Activated CD4-positive, alpha-beta memory T cell treated with anti-CD3 and anti-CD28 coated beads for 36 hours (primary cell): ENCODE measurements around the gene PCOLCE2. TPM values are rescaled to one million over a fixed set of nuclear protein-coding genes. Genes with fewer than 3 reads are reported as not detected.

Experiments used
- CTCF ChIA-PET: fragments of 350-600 bp; sonication (Branson Sonifier 250); formaldehyde crosslinking; loops from one replicate; lab custom pipeline; 2021; ENCODE audit warnings: antibody characterized with exemption, inconsistent platforms; lab: Charles Lee
- POLR2A ChIA-PET: fragments of 350-600 bp; sonication (Branson Sonifier 250); formaldehyde crosslinking; loops from one replicate; lab custom pipeline; 2021; ENCODE audit warnings: antibody characterized with exemption; lab: Charles Lee
- DNase-seq: peaks from one replicate; pipeline ENCODE4 v3.0.0-alpha.2; 2020
- H3K27ac Mint-ChIP-seq: one replicate; pipeline ENCODE4 v1.8.0; 2021; ENCODE audit warnings: mixed read lengths
- H3K27me3 Mint-ChIP-seq: one replicate; pipeline ENCODE4 v1.8.0; 2021; ENCODE audit warnings: mixed read lengths
- H3K36me3 Mint-ChIP-seq: one replicate; pipeline ENCODE4 v1.8.0; 2021; ENCODE audit warnings: mixed read lengths
- H3K4me1 Mint-ChIP-seq: one replicate; pipeline ENCODE4 v1.8.0; 2021; ENCODE audit warnings: low read depth, mixed read lengths
- H3K4me3 Mint-ChIP-seq: one replicate; pipeline ENCODE4 v1.8.0; 2021; ENCODE audit warnings: mild to moderate bottlenecking, mixed read lengths
- H3K9me3 Mint-ChIP-seq: one replicate; pipeline ENCODE4 v1.8.0; 2021; ENCODE audit warnings: mixed read lengths
- intact Hi-C: fragments of 100-400 bp; cut with micrococcal nuclease; formaldehyde crosslinking; loops from one replicate; pipeline ENCODE4 v1.15.1; 2023
- total RNA-seq, 2 experiments: library from RNA; stranded (reverse); gene quantifications; one replicate each; pipeline ENCODE4 v1.2.3, GENCODE V29; 2021

The PCOLCE2 gene
- total RNA-seq, 2 experiments from 2014 or later = 0.57 TPM; not detected in 1

DNA sequence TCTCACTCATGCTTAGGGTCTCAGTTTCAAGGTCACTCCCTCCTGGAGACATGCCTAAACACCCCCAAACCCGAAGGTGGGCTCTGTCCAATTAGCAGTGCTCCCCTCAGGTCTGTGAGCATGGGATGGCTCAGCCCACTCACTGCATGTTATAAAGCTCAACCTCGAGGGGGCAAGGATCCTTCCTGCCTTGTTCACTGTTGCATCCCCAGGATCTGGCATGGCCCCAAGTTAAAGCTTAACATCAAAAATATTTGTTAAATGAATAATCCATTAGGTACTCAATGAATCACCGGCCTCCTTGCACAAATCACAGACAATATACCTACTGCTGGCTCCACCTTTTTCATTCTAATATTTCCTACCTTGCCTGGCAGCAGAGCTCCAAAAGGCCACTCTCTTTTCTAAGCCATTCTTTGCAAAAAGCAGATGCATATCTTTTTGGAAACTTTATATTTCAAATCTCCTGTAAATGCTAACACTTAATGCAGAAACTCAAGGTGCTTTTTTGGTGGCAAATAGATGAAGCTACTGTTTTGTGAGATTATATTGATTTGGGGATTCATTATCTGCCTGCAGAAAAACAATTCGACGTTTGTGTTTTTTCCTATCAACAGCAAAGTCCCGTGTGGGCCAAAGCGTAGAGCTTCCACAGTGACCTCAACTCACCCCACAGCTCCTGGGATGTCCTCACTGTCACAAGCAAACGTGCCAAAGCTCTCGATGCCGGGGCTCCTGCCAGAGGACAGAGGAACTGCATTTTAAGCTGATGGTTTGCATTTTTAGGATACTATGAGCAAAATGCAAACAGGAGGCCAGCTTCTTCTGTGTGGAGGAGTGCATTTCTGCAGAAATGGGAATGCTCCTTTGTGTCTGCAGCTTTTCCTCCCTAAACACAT, 35.4 kb downstream of the PCOLCE2 start:
- ChIA-PET CTCF (interaction anchor here (0.6 to 3.4 kb wide), 2 partner anchors 10 to 25 kb away, joined by 4 to 15 read pairs; no protein-coding TSS in a partner anchor), POLR2A (no interaction called here)
- Mint-ChIP-seq H3K36me3 (no peaks in the 10 kb centered on the region), H3K27ac (no peak overlapping the region), H3K27me3 (peaks cover 2% of the 10 kb centered on the region), H3K4me3 (no peak overlapping the region), H3K9me3 (no peaks in the 10 kb centered on the region), H3K4me1 (peaks cover 3% of the 10 kb centered on the region)
- intact Hi-C loops = no loop called here
- no peak for DNase-seq

DNA sequence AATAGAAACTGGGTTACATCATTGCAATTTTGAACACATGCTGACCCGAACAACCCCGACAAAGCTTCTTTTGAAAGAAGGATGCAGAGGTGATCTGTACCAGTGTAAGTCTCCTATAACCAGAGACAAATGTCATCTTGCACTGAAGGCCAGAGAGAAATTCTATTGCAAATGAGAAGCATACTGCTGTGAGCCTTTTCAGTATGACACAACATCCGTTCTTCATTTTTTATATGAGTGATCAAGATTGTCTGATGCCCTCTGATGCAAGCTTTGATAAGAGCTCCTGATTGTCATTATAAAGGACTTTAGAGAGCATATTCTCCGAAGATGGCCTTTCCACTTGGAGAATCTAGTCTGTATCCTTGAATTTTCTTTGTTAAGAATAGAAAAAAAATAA, 36.9 kb downstream of the PCOLCE2 start:
- CTCF ChIA-PET = interaction anchor here (3.4 kb wide), 1 partner anchor 24 kb away, joined by 15 read pairs; no protein-coding TSS in a partner anchor
- Mint-ChIP-seq H3K4me1 (peaks cover 3% of the 10 kb centered on the region), H3K9me3 (no peaks in the 10 kb centered on the region), H3K4me3 (no peak overlapping the region), H3K36me3 (no peaks in the 10 kb centered on the region), H3K27me3 (peaks cover 2% of the 10 kb centered on the region), H3K27ac (no peak overlapping the region)
- POLR2A ChIA-PET = no interaction called here
- DNase-seq = no peak
- intact Hi-C loops = no loop called here

DNA sequence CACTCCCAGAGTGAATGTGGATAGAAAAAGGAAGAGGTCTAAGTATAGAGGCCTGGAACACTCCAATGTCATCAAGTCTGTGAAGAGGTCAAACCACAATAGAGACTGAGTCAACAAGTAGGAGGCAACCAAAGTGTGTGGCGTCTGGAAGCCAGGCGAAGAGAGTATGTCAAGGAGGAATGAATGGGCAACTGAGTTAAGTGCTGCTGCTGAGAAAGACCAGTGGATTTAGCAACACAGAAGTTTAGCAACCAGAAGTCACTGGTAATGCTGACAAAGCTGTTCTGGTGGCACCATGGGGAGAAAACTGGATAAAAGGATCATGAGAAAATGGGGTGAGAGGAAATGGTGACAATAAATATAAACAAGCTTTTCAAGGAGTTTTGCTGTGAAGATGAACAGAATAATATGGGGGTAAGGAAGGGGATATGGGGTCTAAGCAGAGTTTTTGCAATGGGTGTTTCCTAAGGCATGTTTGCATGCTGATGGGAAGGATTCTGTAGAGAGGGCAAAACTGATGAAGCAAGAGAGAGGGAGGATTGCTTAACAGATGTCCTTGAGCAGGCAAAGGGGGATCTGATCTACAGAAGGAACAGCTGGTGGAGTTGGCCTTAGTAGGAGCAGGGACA, 38.4 kb downstream of the PCOLCE2 start:
- H3K27me3 Mint-ChIP-seq = peaks cover 1% of the 10 kb centered on the region
- no peak overlapping the region for H3K4me3 Mint-ChIP-seq
- H3K27ac Mint-ChIP-seq = no peak overlapping the region
- H3K4me1 Mint-ChIP-seq = peaks cover 3% of the 10 kb centered on the region
- no peaks in the 10 kb centered on the region for H3K36me3 Mint-ChIP-seq
- no peaks in the 10 kb centered on the region for H3K9me3 Mint-ChIP-seq
- intact Hi-C loops = no loop called here
- CTCF ChIA-PET = interaction anchor here (0.8 to 2.5 kb wide), 2 partner anchors 22 to 136 kb away, joined by 3 to 14 read pairs; no protein-coding TSS in a partner anchor
- POLR2A ChIA-PET = no interaction called here
- peak; percentile 50 for DNase-seq

GRCh38 chr3:142849148-142849547, 39.7 kb downstream of the PCOLCE2 start:
- ChIA-PET POLR2A (no interaction called here), CTCF (interaction anchor here (2.5 kb wide), 1 partner anchor 21 kb away, joined by 14 read pairs; no protein-coding TSS in a partner anchor)
- Mint-ChIP-seq H3K4me3 (no peak overlapping the region), H3K27me3 (peaks cover 1% of the 10 kb centered on the region), H3K9me3 (no peaks in the 10 kb centered on the region), H3K36me3 (no peaks in the 10 kb centered on the region), H3K4me1 (peaks cover 3% of the 10 kb centered on the region), H3K27ac (no peak overlapping the region)
- intact Hi-C loops = no loop called here
- no peak for DNase-seq

DNA sequence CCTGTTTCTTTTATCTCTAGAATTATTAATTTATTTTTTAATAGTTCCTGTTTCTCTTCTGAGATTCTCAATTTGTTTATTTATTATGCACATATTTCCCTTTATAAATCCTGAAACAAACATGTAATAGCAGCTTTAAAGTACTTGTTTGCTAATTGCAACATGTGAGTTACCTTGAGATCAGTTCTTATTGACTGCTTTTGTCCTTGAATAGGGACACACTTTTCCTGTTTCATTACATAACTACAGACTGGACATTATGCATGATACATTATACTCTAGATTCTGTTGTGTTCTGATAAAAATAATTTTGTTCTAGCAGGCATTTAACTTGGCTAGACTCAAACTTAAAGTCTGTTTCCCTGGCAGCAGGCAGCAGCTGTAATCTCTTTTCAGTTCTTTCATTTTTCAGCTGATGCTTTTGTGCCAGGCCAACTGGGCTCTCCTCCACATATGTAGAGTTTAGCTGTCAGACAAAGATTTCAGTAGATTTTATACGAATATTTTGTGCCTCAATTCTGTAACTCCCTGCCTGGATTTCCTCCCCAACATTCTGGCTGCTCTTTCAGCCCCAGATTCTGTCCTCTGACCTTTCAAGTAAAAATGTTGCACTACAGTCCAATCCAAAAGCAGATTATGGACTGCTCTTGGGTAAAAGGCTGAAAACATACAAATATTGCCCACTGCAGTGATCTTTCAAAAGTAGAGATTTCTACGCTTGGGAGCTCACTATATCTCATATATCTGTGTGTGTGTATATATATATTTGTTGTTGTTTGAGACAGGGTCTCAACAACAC, 41.9 kb downstream of the PCOLCE2 start:
- Mint-ChIP-seq H3K27ac (no peak overlapping the region), H3K36me3 (no peaks in the 10 kb centered on the region), H3K4me3 (no peak overlapping the region), H3K9me3 (no peaks in the 10 kb centered on the region), H3K27me3 (peaks cover 1% of the 10 kb centered on the region), H3K4me1 (peaks cover 3% of the 10 kb centered on the region)
- CTCF ChIA-PET = interaction anchor here (1.7 kb wide), 1 partner anchor 18 kb away, joined by 4 read pairs; no protein-coding TSS in a partner anchor
- DNase-seq = no peak
- intact Hi-C loops = no loop called here
- POLR2A ChIA-PET = no interaction called here

GRCh38 chr3:142844339-142844977, 44.4 kb downstream of the PCOLCE2 start:
- H3K27me3 Mint-ChIP-seq = peaks cover 4% of the 10 kb centered on the region
- ChIA-PET POLR2A (no interaction called here), CTCF (interaction anchor here (0.8 to 2.5 kb wide), 3 partner anchors 12 to 143 kb away, joined by 3 to 15 read pairs (median 4); no protein-coding TSS in a partner anchor)
- DNase-seq = no peak
- no peaks in the 10 kb centered on the region for H3K9me3 Mint-ChIP-seq
- intact Hi-C loops = loop anchor here (5.0 kb wide), 1 partner anchor 148 kb away; no protein-coding TSS in a partner anchor
- H3K27ac Mint-ChIP-seq = no peak overlapping the region
- no peaks in the 10 kb centered on the region for H3K36me3 Mint-ChIP-seq
- H3K4me1 Mint-ChIP-seq = no peaks in the 10 kb centered on the region
- no peak overlapping the region for H3K4me3 Mint-ChIP-seq

DNA sequence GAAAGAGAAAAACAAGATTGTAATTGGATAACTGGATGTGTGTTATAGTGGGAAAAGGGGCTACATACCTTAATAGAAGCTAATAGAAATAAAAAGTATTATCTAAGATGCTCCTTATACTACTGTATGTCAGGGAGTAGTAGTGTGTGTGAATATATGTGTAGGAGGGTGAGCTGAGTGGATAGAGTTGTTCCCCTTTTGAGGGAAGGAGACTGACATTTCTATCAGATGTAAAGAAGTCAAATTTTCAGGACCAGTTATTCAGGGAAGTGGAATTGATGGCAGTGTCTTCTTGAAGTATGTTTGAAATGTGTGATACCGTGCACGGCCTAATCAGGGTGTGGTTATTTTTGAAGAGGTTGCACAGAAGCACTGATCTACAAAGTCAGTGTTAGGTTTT, 49.1 kb downstream of the PCOLCE2 start:
- Mint-ChIP-seq H3K4me3 (no peak overlapping the region), H3K27me3 (peaks cover 5% of the 10 kb centered on the region), H3K36me3 (no peaks in the 10 kb centered on the region), H3K4me1 (no peaks in the 10 kb centered on the region), H3K9me3 (no peaks in the 10 kb centered on the region), H3K27ac (no peak overlapping the region)
- ChIA-PET CTCF (no interaction called here), POLR2A (no interaction called here)
- intact Hi-C loops = loop anchor here (5.0 kb wide), 1 partner anchor 152 kb away; no protein-coding TSS in a partner anchor
- DNase-seq = no peak

DNA sequence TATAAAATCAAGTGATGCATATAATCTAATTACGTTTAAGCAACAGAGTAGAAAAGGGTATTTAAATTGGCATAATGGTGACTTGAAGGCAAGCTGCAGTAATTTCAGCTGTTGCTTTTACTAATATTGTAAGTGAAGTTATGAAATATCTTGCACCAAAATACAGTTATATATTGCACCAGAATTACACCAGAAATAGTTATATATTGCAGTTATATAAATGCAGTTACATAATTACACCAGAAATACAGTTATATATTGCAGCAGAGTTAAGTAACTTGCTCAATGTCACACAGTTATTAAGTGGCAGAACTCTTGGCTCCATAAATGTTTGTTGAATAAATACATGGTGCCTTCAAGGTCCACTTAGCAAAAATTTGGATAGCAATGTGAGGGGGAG, 51.4 kb downstream of the PCOLCE2 start:
- DNase-seq = no peak
- Mint-ChIP-seq H3K9me3 (no peaks in the 10 kb centered on the region), H3K4me3 (no peak overlapping the region), H3K27ac (no peak overlapping the region), H3K27me3 (peaks cover 5% of the 10 kb centered on the region), H3K36me3 (no peaks in the 10 kb centered on the region), H3K4me1 (no peaks in the 10 kb centered on the region)
- POLR2A ChIA-PET = no interaction called here
- intact Hi-C loops = no loop called here
- CTCF ChIA-PET = no interaction called here

DNA sequence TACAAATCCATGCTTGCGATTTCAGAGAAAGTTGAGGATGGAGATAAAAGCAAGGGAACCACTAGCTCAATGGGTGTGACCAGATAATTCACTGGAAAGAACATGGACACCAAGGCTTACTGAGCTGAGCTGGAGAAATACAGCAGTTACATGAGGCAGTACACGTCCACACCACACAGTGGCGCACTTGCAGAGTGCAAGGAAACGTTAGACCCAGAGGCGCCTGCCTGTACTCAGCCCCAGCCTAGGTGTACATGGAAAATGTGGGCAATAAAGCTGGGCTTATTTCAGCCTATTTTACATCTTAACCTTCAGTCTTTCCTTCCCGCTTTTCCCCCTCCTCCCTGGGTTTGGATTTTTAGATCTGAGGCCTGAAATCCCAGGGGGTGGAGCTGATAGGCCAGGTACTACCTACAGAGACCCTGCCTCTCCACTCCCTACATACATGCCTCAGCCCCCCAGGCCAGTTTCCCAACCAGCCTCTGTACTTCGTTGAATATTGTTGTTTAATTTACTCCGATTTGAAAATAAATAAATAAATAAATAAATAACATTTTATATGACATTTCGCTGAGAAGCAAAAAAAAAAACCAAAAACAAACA, 60.1 kb downstream of the PCOLCE2 start:
- Mint-ChIP-seq H3K27ac (no peak overlapping the region), H3K27me3 (peaks cover 13% of the 10 kb centered on the region), H3K4me3 (no peak overlapping the region), H3K4me1 (no peaks in the 10 kb centered on the region), H3K36me3 (no peaks in the 10 kb centered on the region), H3K9me3 (no peaks in the 10 kb centered on the region)
- CTCF ChIA-PET = interaction anchor here (0.5 to 3.3 kb wide), 48 partner anchors 9 to 1095 kb away, joined by 3 to 27 read pairs (median 5); partner anchors contain the start of genes ATR, PCOLCE2, TRPC1 and U2SURP
- POLR2A ChIA-PET = interaction anchor here (0.6 kb wide), 1 partner anchor 171 kb away, joined by 3 read pairs; no protein-coding TSS in a partner anchor
- DNase-seq = peak; percentile 85
- intact Hi-C loops = loop anchor here (1.0 to 2.0 kb wide), 3 partner anchors 158 to 242 kb away; no protein-coding TSS in a partner anchor

DNA sequence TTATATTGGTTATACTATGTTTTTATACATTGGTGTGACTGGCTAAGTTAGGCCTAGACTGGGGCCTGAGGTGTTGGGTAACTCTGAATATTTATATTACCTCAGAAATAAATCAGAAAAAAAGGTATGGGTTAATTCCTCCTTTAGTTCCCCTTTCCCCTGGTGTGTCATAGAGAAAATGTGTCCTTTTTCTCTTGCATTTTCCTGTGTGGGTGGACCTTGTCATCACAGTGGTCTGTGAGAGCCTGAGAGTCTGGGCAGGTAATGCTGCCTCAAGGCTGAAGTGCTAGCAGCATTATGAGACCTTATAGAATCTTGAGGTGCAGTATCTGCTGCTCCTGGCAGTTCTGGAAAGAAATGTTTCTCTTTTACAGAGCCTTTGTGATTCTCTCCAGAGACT, 69.7 kb downstream of the PCOLCE2 start:
- intact Hi-C loops = no loop called here
- Mint-ChIP-seq H3K36me3 (no peaks in the 10 kb centered on the region), H3K27me3 (peaks cover 7% of the 10 kb centered on the region), H3K27ac (no peak overlapping the region), H3K4me1 (no peaks in the 10 kb centered on the region), H3K4me3 (no peak overlapping the region), H3K9me3 (no peaks in the 10 kb centered on the region)
- CTCF ChIA-PET = interaction anchor here (1.6 kb wide), 1 partner anchor 9 kb away, joined by 10 read pairs; no protein-coding TSS in a partner anchor
- no peak for DNase-seq
- POLR2A ChIA-PET = no interaction called here

DNA sequence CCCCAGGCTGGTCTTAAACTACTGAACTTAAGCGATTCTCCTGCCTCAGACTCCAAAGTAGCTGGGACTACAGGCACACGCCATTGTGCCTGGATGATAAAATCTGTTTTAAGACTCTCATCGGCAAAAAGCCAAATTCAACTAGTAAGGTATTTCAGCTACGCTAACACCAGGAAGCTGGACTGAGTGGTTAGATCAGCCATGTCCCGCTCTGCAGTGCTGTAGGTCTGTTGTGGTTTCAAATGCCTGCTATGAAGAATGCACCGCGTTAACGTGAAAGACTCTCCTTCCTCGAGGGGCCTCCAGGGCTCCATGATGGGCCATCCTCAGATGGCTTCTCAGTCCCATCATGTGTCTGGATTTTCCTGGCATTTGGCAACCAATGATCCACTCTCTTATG, 70.2 kb downstream of the PCOLCE2 start:
- H3K9me3 Mint-ChIP-seq = no peaks in the 10 kb centered on the region
- CTCF ChIA-PET = no interaction called here
- no peak overlapping the region for H3K27ac Mint-ChIP-seq
- intact Hi-C loops = no loop called here
- H3K4me1 Mint-ChIP-seq = no peaks in the 10 kb centered on the region
- DNase-seq = no peak
- POLR2A ChIA-PET = no interaction called here
- H3K27me3 Mint-ChIP-seq = peaks cover 7% of the 10 kb centered on the region
- H3K36me3 Mint-ChIP-seq = no peaks in the 10 kb centered on the region
- no peak overlapping the region for H3K4me3 Mint-ChIP-seq
